Measurements from ENCODE around the gene SEPTIN10.

Gene SEPTIN10

DNA sequence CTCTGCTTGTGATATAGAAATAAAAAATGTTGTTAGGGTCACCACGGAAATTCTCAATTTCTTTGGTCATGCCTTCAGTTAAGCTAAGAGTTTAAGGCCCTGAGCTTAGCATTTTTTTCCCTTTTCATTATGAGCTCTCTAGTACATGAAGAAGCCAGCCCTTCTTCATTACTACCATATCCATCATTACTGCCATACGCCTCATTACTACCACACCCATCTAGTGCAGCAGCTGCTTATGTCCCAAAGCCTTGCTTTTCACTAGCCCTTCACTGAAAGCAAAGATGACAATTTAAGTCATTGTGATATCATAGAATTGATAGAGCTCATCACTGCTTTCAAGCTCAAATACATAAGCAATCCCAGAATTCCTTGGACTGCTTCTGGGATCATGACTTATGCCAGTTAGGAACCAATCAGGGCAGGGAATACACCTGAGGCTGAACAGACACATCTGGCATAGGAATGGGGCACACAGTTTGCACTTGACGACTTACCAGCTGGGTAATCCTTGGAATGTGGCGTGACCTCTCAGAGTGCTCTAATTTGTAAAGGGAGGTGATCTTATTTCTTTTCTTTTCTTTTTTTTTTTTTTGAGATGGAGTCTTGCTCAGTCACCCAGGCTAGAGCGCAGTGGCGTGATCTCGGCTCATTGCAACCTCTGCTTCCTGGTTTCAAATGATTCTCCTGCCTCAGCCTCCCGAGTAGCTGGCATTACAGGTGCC lies 40.7 kb upstream of the SEPTIN10 start (continued):
- TF ChIP-seq, protein P1, sequence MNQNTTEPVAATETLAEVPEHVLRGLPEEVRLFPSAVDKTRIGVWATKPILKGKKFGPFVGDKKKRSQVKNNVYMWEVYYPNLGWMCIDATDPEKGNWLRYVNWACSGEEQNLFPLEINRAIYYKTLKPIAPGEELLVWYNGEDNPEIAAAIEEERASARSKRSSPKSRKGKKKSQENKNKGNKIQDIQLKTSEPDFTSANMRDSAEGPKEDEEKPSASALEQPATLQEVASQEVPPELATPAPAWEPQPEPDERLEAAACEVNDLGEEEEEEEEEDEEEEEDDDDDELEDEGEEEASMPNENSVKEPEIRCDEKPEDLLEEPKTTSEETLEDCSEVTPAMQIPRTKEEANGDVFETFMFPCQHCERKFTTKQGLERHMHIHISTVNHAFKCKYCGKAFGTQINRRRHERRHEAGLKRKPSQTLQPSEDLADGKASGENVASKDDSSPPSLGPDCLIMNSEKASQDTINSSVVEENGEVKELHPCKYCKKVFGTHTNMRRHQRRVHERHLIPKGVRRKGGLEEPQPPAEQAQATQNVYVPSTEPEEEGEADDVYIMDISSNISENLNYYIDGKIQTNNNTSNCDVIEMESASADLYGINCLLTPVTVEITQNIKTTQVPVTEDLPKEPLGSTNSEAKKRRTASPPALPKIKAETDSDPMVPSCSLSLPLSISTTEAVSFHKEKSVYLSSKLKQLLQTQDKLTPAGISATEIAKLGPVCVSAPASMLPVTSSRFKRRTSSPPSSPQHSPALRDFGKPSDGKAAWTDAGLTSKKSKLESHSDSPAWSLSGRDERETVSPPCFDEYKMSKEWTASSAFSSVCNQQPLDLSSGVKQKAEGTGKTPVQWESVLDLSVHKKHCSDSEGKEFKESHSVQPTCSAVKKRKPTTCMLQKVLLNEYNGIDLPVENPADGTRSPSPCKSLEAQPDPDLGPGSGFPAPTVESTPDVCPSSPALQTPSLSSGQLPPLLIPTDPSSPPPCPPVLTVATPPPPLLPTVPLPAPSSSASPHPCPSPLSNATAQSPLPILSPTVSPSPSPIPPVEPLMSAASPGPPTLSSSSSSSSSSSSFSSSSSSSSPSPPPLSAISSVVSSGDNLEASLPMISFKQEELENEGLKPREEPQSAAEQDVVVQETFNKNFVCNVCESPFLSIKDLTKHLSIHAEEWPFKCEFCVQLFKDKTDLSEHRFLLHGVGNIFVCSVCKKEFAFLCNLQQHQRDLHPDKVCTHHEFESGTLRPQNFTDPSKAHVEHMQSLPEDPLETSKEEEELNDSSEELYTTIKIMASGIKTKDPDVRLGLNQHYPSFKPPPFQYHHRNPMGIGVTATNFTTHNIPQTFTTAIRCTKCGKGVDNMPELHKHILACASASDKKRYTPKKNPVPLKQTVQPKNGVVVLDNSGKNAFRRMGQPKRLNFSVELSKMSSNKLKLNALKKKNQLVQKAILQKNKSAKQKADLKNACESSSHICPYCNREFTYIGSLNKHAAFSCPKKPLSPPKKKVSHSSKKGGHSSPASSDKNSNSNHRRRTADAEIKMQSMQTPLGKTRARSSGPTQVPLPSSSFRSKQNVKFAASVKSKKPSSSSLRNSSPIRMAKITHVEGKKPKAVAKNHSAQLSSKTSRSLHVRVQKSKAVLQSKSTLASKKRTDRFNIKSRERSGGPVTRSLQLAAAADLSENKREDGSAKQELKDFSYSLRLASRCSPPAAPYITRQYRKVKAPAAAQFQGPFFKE (tag by site-specific recombination; IDR thresholded peaks at IDR 0.05; ENCODE audit: borderline replicate concordance) = no peak
- no peak for TF ChIP-seq ZNF660 (tag by site-specific recombination; IDR thresholded peaks at IDR 0.05)

DNA sequence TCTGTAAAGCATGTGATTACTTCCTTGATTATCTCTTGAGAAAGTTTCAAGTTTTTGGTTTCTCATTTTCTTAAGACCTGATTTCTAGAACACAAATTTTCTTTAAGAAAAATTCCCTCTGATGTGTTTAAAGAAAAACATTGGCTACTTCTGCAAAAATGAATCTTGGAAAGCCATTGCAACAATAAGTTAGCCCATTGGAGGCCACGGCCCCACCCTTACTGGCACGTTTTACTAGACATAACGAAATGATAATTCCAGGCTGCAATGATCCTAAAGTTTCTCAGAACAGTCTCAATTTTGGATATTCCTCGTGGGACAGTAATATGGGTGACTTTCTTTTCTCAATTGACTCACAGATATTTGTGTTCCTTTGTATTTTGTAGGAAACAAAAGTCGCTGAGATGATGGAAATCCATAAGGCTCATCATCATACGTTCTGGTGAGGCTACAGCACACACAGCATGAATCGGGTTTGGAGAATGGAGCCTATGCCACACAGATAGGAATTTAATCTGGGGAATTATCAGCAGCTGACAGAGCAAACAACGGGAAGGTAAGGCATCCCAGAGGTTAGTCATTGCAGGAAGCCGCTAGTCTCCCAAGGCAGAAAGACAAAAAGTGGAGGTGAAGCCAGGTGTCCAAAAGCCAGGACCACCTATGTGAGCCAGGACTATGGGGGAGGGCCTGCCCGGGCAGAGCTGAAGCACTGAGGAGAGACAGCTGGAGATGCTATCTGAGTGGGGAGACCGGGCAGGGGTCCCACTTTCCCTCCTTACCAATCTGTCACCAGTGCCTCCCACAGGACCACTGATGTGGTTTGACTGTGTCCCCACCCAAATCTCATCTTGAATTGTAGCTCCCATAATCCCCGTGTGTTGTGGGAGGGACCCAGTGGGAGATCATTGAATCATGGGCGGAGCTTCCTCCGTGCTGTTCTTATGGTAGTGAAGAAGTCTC lies 36.2 kb upstream of the SEPTIN10 start:
- Histone ChIP-seq H3K27ac (ENCODE audit: extremely low read depth, low read depth, low read length) (no peak overlapping the region), H3K36me3 (ENCODE audit: control insufficient read depth in 2 of 2, insufficient read depth in 1 of 2, low read length in 2 of 2) (no peaks in the 10 kb centered on the region), H3K9me3 (ENCODE audit: control insufficient read depth, insufficient read depth, low read depth, low read length) (no peaks in the 10 kb centered on the region), H3K4me3 (ENCODE audit: low read depth, low read length) (no peak overlapping the region), H3K4me1 (ENCODE audit: control insufficient read depth, insufficient read depth, low read length) (no peaks in the 10 kb centered on the region)
- CTCF ChIA-PET = no interaction called here
- POLR2A ChIA-PET = no interaction called here
- TF ChIP-seq ZNF660 (tag by site-specific recombination; IDR thresholded peaks at IDR 0.05) (no peak), ZNF146 (tag by site-specific recombination; IDR thresholded peaks at IDR 0.05) (no peak), ZNF600 (tag by site-specific recombination; IDR thresholded peaks at IDR 0.05) (no peak), ZNF626 (tag by site-specific recombination; IDR thresholded peaks at IDR 0.05) (no peak), YY1 (tag by site-specific recombination; IDR thresholded peaks at IDR 0.05) (no peak), PRDM1 (tag by site-specific recombination; IDR thresholded peaks at IDR 0.05) (no peak), ZNF776 (tag by site-specific recombination; IDR thresholded peaks at IDR 0.05; ENCODE audit: borderline replicate concordance) (no peak), ZFHX2 (tag by site-specific recombination; conservative IDR thresholded peaks at IDR 0.05) (no peak), ZNF521 (tag by site-specific recombination; IDR thresholded peaks at IDR 0.05) (no peak), ZNF140 (tag by site-specific recombination; IDR thresholded peaks at IDR 0.05) (no peak), SP2 (tag by site-specific recombination; IDR thresholded peaks at IDR 0.05) (no peak), ZNF623 (tag by site-specific recombination; IDR thresholded peaks at IDR 0.05) (no peak), ZBTB1 (tag by site-specific recombination; IDR thresholded peaks at IDR 0.05) (no peak)
- TF ChIP-seq, protein P2, sequence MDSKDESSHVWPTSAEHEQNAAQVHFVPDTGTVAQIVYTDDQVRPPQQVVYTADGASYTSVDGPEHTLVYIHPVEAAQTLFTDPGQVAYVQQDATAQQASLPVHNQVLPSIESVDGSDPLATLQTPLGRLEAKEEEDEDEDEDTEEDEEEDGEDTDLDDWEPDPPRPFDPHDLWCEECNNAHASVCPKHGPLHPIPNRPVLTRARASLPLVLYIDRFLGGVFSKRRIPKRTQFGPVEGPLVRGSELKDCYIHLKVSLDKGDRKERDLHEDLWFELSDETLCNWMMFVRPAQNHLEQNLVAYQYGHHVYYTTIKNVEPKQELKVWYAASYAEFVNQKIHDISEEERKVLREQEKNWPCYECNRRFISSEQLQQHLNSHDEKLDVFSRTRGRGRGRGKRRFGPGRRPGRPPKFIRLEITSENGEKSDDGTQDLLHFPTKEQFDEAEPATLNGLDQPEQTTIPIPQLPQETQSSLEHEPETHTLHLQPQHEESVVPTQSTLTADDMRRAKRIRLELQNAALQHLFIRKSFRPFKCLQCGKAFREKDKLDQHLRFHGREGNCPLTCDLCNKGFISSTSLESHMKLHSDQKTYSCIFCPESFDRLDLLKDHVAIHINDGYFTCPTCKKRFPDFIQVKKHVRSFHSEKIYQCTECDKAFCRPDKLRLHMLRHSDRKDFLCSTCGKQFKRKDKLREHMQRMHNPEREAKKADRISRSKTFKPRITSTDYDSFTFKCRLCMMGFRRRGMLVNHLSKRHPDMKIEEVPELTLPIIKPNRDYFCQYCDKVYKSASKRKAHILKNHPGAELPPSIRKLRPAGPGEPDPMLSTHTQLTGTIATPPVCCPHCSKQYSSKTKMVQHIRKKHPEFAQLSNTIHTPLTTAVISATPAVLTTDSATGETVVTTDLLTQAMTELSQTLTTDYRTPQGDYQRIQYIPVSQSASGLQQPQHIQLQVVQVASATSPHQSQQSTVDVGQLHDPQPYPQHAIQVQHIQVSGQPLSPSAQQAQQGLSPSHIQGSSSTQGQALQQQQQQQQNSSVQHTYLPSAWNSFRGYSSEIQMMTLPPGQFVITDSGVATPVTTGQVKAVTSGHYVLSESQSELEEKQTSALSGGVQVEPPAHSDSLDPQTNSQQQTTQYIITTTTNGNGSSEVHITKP (tag by site-specific recombination; IDR thresholded peaks at IDR 0.05) = no peak
- TF ChIP-seq, protein P3, sequence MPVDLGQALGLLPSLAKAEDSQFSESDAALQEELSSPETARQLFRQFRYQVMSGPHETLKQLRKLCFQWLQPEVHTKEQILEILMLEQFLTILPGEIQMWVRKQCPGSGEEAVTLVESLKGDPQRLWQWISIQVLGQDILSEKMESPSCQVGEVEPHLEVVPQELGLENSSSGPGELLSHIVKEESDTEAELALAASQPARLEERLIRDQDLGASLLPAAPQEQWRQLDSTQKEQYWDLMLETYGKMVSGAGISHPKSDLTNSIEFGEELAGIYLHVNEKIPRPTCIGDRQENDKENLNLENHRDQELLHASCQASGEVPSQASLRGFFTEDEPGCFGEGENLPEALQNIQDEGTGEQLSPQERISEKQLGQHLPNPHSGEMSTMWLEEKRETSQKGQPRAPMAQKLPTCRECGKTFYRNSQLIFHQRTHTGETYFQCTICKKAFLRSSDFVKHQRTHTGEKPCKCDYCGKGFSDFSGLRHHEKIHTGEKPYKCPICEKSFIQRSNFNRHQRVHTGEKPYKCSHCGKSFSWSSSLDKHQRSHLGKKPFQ (tag by site-specific recombination; IDR thresholded peaks at IDR 0.05) = no peak
- TF ChIP-seq, protein P4, sequence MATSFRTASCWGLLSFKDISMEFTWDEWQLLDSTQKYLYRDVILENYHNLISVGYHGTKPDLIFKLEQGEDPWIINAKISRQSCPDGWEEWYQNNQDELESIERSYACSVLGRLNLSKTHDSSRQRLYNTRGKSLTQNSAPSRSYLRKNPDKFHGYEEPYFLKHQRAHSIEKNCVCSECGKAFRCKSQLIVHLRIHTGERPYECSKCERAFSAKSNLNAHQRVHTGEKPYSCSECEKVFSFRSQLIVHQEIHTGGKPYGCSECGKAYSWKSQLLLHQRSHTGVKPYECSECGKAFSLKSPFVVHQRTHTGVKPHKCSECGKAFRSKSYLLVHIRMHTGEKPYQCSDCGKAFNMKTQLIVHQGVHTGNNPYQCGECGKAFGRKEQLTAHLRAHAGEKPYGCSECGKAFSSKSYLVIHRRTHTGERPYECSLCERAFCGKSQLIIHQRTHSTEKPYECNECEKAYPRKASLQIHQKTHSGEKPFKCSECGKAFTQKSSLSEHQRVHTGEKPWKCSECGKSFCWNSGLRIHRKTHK (tag by site-specific recombination; IDR thresholded peaks at IDR 0.05) = no peak
- TF ChIP-seq, protein P5, sequence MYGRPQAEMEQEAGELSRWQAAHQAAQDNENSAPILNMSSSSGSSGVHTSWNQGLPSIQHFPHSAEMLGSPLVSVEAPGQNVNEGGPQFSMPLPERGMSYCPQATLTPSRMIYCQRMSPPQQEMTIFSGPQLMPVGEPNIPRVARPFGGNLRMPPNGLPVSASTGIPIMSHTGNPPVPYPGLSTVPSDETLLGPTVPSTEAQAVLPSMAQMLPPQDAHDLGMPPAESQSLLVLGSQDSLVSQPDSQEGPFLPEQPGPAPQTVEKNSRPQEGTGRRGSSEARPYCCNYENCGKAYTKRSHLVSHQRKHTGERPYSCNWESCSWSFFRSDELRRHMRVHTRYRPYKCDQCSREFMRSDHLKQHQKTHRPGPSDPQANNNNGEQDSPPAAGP (tag by site-specific recombination; IDR thresholded peaks at IDR 0.05) = no peak
